Brain microvascular endothelial cell (primary cell): ENCODE data around the gene CACNB2.

Experiments
- DNase-seq: peaks from one replicate; pipeline ENCODE4 v3.0.0-alpha.2; 2020
- H3K27ac ChIP-seq: fragments of 250-450 bp; sonication (Bioruptor Pico); 2 replicates; pipeline ENCODE4 v1.5.1; 2020; ENCODE audit warnings: mild to moderate bottlenecking, moderate library complexity
- H3K27me3 ChIP-seq: fragments of 250-450 bp; sonication (Bioruptor Pico); replicated peaks from 2 replicates; pipeline ENCODE4 v1.5.1; 2020; ENCODE audit warnings: mild to moderate bottlenecking
- H3K36me3 ChIP-seq: fragments of 250-450 bp; sonication (Bioruptor Pico); replicated peaks from 2 replicates; pipeline ENCODE4 v1.5.1; 2020; ENCODE audit warnings: mild to moderate bottlenecking
- H3K4me3 ChIP-seq: 2 replicates; pipeline ENCODE4 v1.5.1; 2011; ENCODE audit warnings: low read depth, mild to moderate bottlenecking, control low read depth, low read length, moderate library complexity
- in situ Hi-C: cut with HindIII; loops from 2 replicates; pipeline ENCODE4 v1.10.0; 2017; ENCODE audit warnings: low sequenced_read_pairs, low pct_ligation_motif_present
- TF ChIP-seq, protein P1 (sequence below): IDR thresholded peaks from 2 replicates; pipeline ENCODE4 v1.5.1; 2011; ENCODE audit warnings: low read depth, mild to moderate bottlenecking, moderate library complexity, low read length, control low read depth, inconsistent platforms; ENCODE audit errors: missing control alignments

Gene CACNB2

DNA sequence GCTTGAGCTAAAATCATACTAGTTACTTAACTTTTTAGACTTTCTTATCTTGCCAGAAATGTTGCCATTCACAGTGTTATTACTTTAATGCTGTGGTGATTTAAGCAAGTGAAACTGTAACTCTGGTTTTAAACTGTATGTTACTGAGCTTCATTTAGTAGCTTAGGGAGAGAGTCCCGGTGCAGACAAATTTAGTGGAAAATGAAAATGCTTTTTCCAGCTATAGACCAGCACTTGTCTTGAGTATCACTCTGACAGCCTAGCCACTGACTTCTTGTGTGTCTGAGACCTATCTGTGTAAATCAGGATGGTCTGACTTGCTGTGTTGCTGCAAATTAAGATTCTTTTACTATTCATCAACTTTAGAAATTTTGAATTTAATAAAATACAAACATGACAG, 200.8 kb downstream of the CACNB2 start:
- H3K27me3 ChIP-seq = no peaks in the 10 kb centered on the region
- TF ChIP-seq, protein P1, sequence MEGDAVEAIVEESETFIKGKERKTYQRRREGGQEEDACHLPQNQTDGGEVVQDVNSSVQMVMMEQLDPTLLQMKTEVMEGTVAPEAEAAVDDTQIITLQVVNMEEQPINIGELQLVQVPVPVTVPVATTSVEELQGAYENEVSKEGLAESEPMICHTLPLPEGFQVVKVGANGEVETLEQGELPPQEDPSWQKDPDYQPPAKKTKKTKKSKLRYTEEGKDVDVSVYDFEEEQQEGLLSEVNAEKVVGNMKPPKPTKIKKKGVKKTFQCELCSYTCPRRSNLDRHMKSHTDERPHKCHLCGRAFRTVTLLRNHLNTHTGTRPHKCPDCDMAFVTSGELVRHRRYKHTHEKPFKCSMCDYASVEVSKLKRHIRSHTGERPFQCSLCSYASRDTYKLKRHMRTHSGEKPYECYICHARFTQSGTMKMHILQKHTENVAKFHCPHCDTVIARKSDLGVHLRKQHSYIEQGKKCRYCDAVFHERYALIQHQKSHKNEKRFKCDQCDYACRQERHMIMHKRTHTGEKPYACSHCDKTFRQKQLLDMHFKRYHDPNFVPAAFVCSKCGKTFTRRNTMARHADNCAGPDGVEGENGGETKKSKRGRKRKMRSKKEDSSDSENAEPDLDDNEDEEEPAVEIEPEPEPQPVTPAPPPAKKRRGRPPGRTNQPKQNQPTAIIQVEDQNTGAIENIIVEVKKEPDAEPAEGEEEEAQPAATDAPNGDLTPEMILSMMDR = no peak
- in situ Hi-C loops = no loop called here
- peak overlapping the region; percentile 31 for H3K4me3 ChIP-seq
- H3K36me3 ChIP-seq = no peaks in the 10 kb centered on the region
- no peak overlapping the region for H3K27ac ChIP-seq
- peak; percentile 1 for DNase-seq

DNA sequence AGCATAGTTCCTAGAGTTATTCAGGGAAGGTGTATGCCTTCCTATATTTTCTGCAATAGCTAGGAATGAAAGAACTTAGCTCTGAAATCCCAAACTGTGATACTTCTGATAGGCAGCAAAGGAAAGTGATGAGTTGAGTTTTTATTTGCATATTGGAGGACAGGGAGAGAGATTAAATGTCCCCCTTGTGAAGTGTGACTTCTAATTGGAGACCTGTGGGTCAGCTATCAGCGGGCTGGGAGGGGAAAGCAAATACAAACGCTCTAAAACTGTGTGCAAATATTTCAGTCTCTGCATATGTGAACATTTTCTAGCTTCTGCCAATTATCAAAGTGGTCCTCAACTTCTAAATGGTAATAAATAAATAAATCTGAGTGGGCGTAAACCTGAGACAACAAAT, 203.3 kb downstream of the CACNB2 start:
- no peaks in the 10 kb centered on the region for H3K27me3 ChIP-seq
- H3K36me3 ChIP-seq = no peaks in the 10 kb centered on the region
- in situ Hi-C loops = no loop called here
- H3K27ac ChIP-seq = no peak overlapping the region
- no peak for DNase-seq
- H3K4me3 ChIP-seq = no peak overlapping the region
- TF ChIP-seq, protein P1 = no peak

DNA sequence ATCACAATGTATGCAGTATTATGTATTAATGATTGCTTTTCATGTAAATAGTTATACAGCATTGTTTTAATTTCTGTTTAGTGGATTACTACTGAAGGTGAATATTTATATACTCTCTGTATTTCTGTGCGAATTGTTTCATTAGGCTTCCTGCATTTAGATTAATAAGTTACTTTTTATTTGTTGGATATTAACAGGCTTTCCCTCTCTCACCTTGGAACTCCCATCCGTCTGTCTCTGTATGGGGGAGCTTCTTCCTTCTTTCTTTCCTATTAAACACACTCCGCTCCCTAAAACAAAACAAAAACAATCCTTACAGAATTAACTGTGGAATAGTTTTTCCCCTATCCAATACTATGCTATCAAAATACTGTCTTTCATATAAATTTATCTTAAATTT, 205.1 kb downstream of the CACNB2 start:
- no peak overlapping the region for H3K4me3 ChIP-seq
- H3K36me3 ChIP-seq = no peaks in the 10 kb centered on the region
- in situ Hi-C loops = no loop called here
- no peaks in the 10 kb centered on the region for H3K27me3 ChIP-seq
- no peak for DNase-seq
- no peak overlapping the region for H3K27ac ChIP-seq
- TF ChIP-seq, protein P1 = no peak

DNA sequence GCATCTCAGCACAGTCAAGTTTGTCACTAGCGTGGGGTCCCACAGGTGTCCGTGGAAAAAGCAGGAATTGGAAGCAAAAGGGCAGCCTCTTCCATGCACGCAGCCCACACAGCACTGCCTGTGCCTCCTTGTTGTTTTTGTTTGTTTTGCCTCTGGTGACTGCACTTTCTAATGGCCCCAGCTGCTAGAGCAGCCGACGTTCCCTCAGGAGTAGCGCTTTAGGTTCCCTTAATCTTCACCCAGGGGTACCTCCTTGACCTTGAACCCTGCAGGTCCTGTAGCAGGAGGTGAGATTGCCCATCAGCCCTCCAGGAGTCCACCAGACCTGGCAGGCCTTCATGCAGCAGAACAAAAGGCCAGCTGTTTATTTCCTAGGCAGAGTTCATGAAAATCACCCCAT, 210.1 kb downstream of the CACNB2 start:
- Histone ChIP-seq H3K27ac (no peak overlapping the region), H3K27me3 (no peaks in the 10 kb centered on the region), H3K36me3 (no peaks in the 10 kb centered on the region), H3K4me3 (no peak overlapping the region)
- in situ Hi-C loops = no loop called here
- no peak for DNase-seq
- TF ChIP-seq, protein P1 = no peak

DNA sequence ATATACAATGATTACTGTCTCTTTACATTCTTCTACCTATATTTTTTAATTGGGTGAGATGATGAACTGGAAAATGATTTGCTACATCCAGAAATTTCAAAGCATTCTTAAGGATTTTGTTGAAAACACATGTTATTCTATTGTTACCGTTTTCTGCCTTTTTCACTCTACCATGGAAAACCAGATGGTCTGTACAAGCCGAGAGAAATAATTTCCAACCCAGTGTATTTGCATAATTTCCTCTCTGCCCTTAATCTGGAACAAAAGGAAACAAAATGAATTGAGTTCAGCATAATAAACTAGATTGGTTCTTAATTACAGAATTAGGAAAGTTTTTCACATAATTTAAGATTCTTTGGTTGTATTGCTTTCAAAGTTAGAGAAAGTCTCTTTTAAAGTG, 211.2 kb downstream of the CACNB2 start:
- in situ Hi-C loops = no loop called here
- TF ChIP-seq, protein P1 = no peak

DNA sequence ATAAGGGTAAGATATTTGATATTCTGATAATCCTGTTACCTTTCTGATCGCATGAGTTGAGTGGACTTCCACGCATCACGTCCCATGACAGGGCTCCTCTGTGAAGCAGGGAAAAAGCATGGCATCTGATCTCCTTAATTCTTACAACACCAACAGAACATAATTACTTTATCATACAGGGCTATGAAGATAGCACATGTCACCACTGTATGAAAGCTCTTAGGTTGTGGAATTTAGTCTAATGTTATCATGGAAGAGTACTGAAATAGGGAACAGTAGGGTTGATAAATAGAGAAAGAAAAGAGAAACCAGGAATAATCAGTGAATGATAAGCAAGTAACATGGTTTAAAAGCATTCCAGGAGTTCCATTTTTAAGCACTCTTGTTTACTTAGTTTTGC, 212.0 kb downstream of the CACNB2 start:
- no peak for DNase-seq
- TF ChIP-seq, protein P1 = no peak
- no peaks in the 10 kb centered on the region for H3K36me3 ChIP-seq
- no peaks in the 10 kb centered on the region for H3K27me3 ChIP-seq
- no peak overlapping the region for H3K4me3 ChIP-seq
- no peak overlapping the region for H3K27ac ChIP-seq
- in situ Hi-C loops = no loop called here

More for the DNA sequence above, 211.2 kb downstream of the CACNB2 start:
- Histone ChIP-seq H3K4me3 (no peak overlapping the region), H3K36me3 (no peaks in the 10 kb centered on the region), H3K27ac (no peak overlapping the region), H3K27me3 (no peaks in the 10 kb centered on the region)
- DNase-seq = no peak
